Transverse colon (tissue), 4 donors: ENCODE results near the gene ARAP2. TPM values are rescaled to one million over a fixed set of nuclear protein-coding genes. Genes with fewer than 3 reads are reported as not detected.

Experiments
- DNase-seq: peaks from one replicate; pipeline ENCODE4 v3.0.0-alpha.2; 2019
- H3K27ac ChIP-seq, 4 donors: fragments of 200-600 bp; sonication (generic); 2 replicates each; pipeline ENCODE4 v1.5.1; 2016 to 2018; ENCODE audit warnings: inconsistent platforms in 4 of 4
- H3K27me3 ChIP-seq: fragments of 200-600 bp; sonication (generic); 2 replicates; pipeline ENCODE4 v1.5.1; 2017; ENCODE audit warnings: inconsistent platforms
- H3K36me3 ChIP-seq, 4 donors: fragments of 200-600 bp; sonication (generic); 2 replicates each; pipeline ENCODE4 v1.5.1; 2017 to 2019; ENCODE audit warnings: inconsistent platforms in 4 of 4
- H3K4me1 ChIP-seq, 4 donors: fragments of 200-600 bp; sonication (generic); 2 replicates each; pipeline ENCODE4 v1.5.1; 2017 to 2020; ENCODE audit warnings: inconsistent platforms in 4 of 4
- H3K4me3 ChIP-seq, 4 donors: fragments of 200-600 bp; sonication (generic); 1 replicate in 1 of 4; 2 replicates in 3 of 4; pipeline versions ENCODE4 v1.5.1 to v1.6.1; 2017 to 2019; ENCODE audit warnings: inconsistent platforms in 4 of 4
- H3K9me3 ChIP-seq, 2 donors: fragments of 200-600 bp; sonication (generic); 2 replicates each; pipeline ENCODE4 v1.5.1; 2017 to 2019; ENCODE audit warnings: inconsistent platforms in 2 of 2
- EP300 ChIP-seq: sonication (generic); formaldehyde crosslinking; IDR thresholded peaks from one replicate; pipeline ENCODE4 v1.6.1; 2017; ENCODE audit warnings: antibody characterized with exemption, low read depth
- POLR2A ChIP-seq: fragments of 450-650 bp; IDR thresholded peaks from one replicate; pipeline ENCODE4 v1.6.1; 2016; ENCODE audit warnings: antibody characterized with exemption, mild to moderate bottlenecking, moderate library complexity
- POLR2AphosphoS5 ChIP-seq, 3 donors: sonication (generic); formaldehyde crosslinking; IDR thresholded peaks; one replicate each; pipeline ENCODE4 v1.6.1; 2016; ENCODE audit warnings: antibody characterized with exemption in 3 of 3
- WGBS, 2 donors: methylation state at CpG; one replicate each; pipeline ENCODE4 v1.1.5; 2018; ENCODE audit warnings: low coverage in 1 of 2; 5-methylcytosine and 5-hydroxymethylcytosine counted together
- in situ Hi-C, 4 donors: fragments of 200-750 bp; cut with MboI; loops; one replicate each; pipeline versions ENCODE4 v1.15.0 to v1.15.1; 2017; ENCODE audit warnings: low sequenced_read_pairs in 3 of 4, low pct_ligation_motif_present in 1 of 4, low pct_unique_long_range_greater_than_20kb in 1 of 4
- intact Hi-C: fragments of 100-400 bp; cut with DNase I; formaldehyde crosslinking; loops from one replicate; pipeline ENCODE4 v1.15.1; 2023; ENCODE audit warnings: low total_unique reads
- total RNA-seq, 4 donors: library from RNA; depleted of rRNA; stranded (reverse); fragments of >200 nt; gene quantifications; one replicate each; pipeline ENCODE4 v1.1.0, GENCODE V29; 2016
- TF ChIP-seq, protein P1 (sequence below), 5 experiments: fragments of 200-600 bp in 3 of 5; fragments of 450-650 bp in 2 of 5; sonication (generic) in 3 of 5; IDR thresholded peaks; 1 replicate in 2 of 5; 2 replicates in 3 of 5; pipeline ENCODE4 v1.5.1; 2016 to 2017; ENCODE audit warnings: antibody characterized with exemption in 5 of 5, inconsistent platforms in 3 of 5, mild to moderate bottlenecking in 2 of 5, moderate library complexity in 1 of 5

The ARAP2 gene
- total RNA-seq, 4 donors from 2014 or later = 42.3 to 108 (median 50.3) TPM

DNA sequence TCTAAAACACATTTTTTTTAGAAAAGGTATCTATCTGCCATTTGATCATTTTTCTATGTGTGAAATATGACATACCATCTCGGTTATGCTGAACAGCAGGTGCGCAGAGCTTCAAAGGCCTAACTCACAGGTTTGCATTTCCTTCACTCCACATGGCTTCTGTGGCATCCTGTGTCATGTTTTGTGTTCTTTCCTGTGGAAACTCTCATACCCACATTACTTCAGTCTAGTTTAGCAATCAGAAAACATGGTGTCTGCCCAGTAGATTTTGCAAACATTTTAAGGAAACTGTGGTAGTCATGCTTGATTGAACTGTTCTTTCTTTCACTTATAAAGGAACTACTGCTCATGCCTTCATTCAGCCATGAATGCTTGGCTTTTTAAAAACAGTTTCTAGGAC, 11.3 kb upstream of the ARAP2 start:
- WGBS, 2 donors = 67 to 100% methylated on average over 2 of the region's 2 CpGs
- Histone ChIP-seq H3K27ac (no peak overlapping the region), H3K27me3 (no peaks in the 10 kb centered on the region), H3K4me1 (no peaks in the 10 kb centered on the region), H3K4me3 (no peak overlapping the region), H3K36me3 (no peaks in the 10 kb centered on the region), H3K9me3 (no peaks in the 10 kb centered on the region)
- intact Hi-C loops (no loop called here), in situ Hi-C loops (no loop called here)
- TF ChIP-seq, protein P1, sequence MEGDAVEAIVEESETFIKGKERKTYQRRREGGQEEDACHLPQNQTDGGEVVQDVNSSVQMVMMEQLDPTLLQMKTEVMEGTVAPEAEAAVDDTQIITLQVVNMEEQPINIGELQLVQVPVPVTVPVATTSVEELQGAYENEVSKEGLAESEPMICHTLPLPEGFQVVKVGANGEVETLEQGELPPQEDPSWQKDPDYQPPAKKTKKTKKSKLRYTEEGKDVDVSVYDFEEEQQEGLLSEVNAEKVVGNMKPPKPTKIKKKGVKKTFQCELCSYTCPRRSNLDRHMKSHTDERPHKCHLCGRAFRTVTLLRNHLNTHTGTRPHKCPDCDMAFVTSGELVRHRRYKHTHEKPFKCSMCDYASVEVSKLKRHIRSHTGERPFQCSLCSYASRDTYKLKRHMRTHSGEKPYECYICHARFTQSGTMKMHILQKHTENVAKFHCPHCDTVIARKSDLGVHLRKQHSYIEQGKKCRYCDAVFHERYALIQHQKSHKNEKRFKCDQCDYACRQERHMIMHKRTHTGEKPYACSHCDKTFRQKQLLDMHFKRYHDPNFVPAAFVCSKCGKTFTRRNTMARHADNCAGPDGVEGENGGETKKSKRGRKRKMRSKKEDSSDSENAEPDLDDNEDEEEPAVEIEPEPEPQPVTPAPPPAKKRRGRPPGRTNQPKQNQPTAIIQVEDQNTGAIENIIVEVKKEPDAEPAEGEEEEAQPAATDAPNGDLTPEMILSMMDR (IDR thresholded peaks at IDR 0.05) = no peak
- TF ChIP-seq POLR2A (no peak), EP300 (no peak), POLR2AphosphoS5 (IDR thresholded peaks at IDR 0.05) (no peak)
- peak; percentile 20 for DNase-seq

DNA sequence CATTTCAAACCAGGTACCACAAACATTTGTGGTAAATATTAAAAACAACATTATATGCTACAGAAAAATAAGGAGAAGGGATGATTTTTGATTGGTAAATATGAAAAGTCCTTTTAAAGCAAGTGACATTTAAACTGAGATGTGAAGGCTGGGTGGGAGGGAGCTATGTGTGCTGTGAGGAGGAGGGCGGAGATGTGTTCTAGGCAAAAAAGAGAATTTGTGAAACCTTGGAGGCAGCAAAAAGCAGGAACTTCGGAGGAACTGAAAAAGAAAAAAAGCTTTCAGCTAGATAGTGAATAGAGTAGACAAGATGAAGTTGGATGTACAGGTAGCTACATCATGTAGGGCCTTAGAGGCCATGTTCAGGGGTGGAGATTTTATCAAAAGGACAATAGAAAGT, 10.1 kb upstream of the ARAP2 start:
- WGBS, 2 donors = 83 to 87% methylated on average over 2 of the region's 2 CpGs
- no peaks in the 10 kb centered on the region for H3K27me3 ChIP-seq
- DNase-seq = no peak
- H3K4me3 ChIP-seq = no peak overlapping the region
- H3K36me3 ChIP-seq = no peaks in the 10 kb centered on the region
- H3K9me3 ChIP-seq = no peaks in the 10 kb centered on the region
- in situ Hi-C loops = no loop called here
- H3K27ac ChIP-seq = no peak overlapping the region
- TF ChIP-seq POLR2A (no peak), POLR2AphosphoS5 (IDR thresholded peaks at IDR 0.05) (no peak), EP300 (no peak)
- TF ChIP-seq, protein P1 (IDR thresholded peaks at IDR 0.05) = no peak
- intact Hi-C loops = no loop called here
- H3K4me1 ChIP-seq = no peaks in the 10 kb centered on the region

DNA sequence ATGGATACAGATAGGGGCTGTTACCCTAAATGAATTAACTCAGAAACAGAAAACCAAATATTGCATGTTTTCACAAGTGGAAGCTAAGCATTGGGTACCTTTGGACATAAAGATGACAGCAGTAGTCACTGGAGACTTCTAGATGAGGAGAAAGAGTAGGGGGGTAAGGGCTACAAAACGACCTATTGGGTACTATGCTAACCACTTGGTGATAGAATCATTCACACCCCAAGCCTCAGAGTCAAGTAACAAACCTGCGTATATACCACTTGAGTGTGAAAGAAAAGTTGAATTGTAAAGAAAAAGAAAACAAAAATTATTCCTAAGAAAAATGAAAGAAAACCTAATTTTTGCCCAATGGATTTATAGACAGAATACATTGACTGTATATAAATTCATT, 7.7 kb upstream of the ARAP2 start:
- TF ChIP-seq POLR2AphosphoS5 (IDR thresholded peaks at IDR 0.05) = no peak
- TF ChIP-seq, protein P1 (IDR thresholded peaks at IDR 0.05) = no peak
- TF ChIP-seq EP300 = no peak
- no peak for TF ChIP-seq POLR2A
- H3K9me3 ChIP-seq = no peaks in the 10 kb centered on the region
- H3K4me3 ChIP-seq = no peak overlapping the region
- no peaks in the 10 kb centered on the region for H3K4me1 ChIP-seq
- DNase-seq = no peak
- no peaks in the 10 kb centered on the region for H3K36me3 ChIP-seq
- WGBS, 2 donors = 65 to 84% methylated on average over 2 of the region's 2 CpGs
- intact Hi-C loops = no loop called here
- in situ Hi-C loops = no loop called here
- no peak overlapping the region for H3K27ac ChIP-seq
- H3K27me3 ChIP-seq = no peaks in the 10 kb centered on the region

DNA sequence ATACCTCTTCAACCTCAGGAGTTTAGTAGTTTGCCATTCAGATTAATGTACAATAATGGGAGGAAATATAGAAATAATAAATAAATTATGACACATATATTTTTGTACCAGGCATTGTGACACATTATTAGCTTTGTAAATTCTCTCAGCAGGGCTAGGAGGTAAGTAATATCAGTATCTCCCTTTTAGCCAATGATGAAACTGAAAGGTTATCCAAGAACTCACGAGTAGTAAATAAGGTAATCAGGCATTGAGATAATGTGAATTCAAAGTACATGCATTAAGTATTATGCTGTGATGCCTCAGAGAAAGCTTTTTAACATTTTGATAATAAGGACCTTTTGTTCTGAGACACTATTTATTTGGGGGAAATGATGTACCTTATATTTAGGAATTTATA, 5.3 kb upstream of the ARAP2 start:
- no peak overlapping the region for H3K4me3 ChIP-seq
- TF ChIP-seq EP300 (no peak), POLR2A (no peak), POLR2AphosphoS5 (IDR thresholded peaks at IDR 0.05) (no peak)
- TF ChIP-seq, protein P1 (IDR thresholded peaks at IDR 0.05) = no peak
- no peak for DNase-seq
- intact Hi-C loops (no loop called here), in situ Hi-C loops (no loop called here)
- H3K36me3 ChIP-seq = no peaks in the 10 kb centered on the region
- H3K9me3 ChIP-seq = no peaks in the 10 kb centered on the region
- no peaks in the 10 kb centered on the region for H3K27me3 ChIP-seq
- H3K27ac ChIP-seq = no peak overlapping the region
- WGBS, 2 donors = 66 to 78% methylated on average over 1 of the region's 1 CpG
- H3K4me1 ChIP-seq = no peaks in the 10 kb centered on the region
